ENCODE results near the gene PRDM16. TPM values are rescaled to one million over a fixed set of nuclear protein-coding genes. Genes with fewer than 3 reads are reported as not detected.

Gene PRDM16
- total RNA-seq, 4 donors from 2014 or later, result 0.41 to 0.95 TPM; not detected in 2

GRCh38 chr1:3219005-3219790 lies 150.2 kb downstream of the PRDM16 start:
- DNase-seq, result peak; percentile 36

DNA sequence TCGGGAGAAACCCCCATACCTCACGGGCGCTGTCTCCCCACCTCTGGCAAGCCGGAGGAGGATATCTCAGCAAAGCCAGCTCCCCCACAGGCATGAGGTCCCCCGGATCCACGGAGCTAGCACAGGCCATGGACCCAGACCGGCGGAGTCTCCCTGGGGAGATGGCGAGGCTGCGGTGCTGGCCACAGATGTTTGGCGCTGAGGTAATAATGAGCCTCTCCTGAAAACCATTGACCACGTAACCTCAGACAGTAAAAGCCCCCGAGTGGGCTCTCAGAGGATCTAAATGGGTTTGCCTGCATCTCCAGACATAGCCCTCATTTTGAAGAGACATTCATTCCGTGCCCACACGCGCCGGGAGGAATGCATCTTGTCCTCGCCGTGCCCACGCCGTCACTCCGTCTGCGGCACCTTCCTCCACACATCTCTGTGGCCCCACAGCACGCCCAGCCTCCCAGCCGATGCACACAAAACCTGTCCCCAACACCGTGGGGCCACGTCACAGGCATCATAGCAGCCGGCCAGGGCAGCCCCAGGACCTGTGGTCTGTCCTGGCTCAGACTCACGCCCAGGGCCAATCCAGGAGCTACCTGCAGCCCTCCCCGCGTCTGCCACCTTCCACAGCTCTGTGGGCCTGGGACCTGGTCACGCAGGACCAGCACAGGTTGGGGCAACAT lies 150.9 kb downstream of the PRDM16 start:
- no peak overlapping the region for H3K4me3 ChIP-seq
- in situ Hi-C loops (cut with MboI; ENCODE audit: low pct_ligation_motif_present in 1 of 4, low pct_unique_long_range_greater_than_20kb in 1 of 4, low sequenced_read_pairs in 3 of 4), result no loop called here

More at GRCh38 chr1:3219005-3219790, 150.2 kb downstream of the PRDM16 start:
- no peak for TF ChIP-seq POLR2AphosphoS5 (IDR thresholded peaks at IDR 0.05)
- no peak for TF ChIP-seq POLR2A (IDR thresholded peaks at IDR 0.05)
- TF ChIP-seq EP300 (IDR thresholded peaks at IDR 0.05; ENCODE audit: low read depth), result no peak
- Histone ChIP-seq H3K9me3 (no peaks in the 10 kb centered on the region), H3K27ac (peak overlapping the region in 2 of 4 donors; percentile 17 to 34), H3K4me3 (no peak overlapping the region), H3K4me1 (peaks cover 5 to 42% (median 22%) of the 10 kb centered on the region in 4 donors), H3K27me3 (no peaks in the 10 kb centered on the region), H3K36me3 (no peaks in the 10 kb centered on the region)
- in situ Hi-C loops (cut with MboI; ENCODE audit: low pct_ligation_motif_present in 1 of 4, low pct_unique_long_range_greater_than_20kb in 1 of 4, low sequenced_read_pairs in 3 of 4) (no loop called here), intact Hi-C loops (cut with DNase I; ENCODE audit: low total_unique reads) (no loop called here)
- 41 to 49% methylated on average over 5 to 35 of the region's 37 CpGs for WGBS, 2 donors (ENCODE audit: low coverage in 1 of 2)

GRCh38 chr1:3221112-3222041 lies 152.4 kb downstream of the PRDM16 start:
- H3K27ac ChIP-seq, result peak overlapping the region in 1 of 4 donors; percentile 71
- no peaks in the 10 kb centered on the region for H3K36me3 ChIP-seq
- H3K4me1 ChIP-seq, result peaks cover 5 to 42% (median 22%) of the 10 kb centered on the region in 4 donors
- no peak overlapping the region for H3K4me3 ChIP-seq
- TF ChIP-seq POLR2AphosphoS5 (IDR thresholded peaks at IDR 0.05) (no peak), CTCF (IDR thresholded peaks at IDR 0.05) (no peak), EP300 (IDR thresholded peaks at IDR 0.05; ENCODE audit: low read depth) (no peak), POLR2A (IDR thresholded peaks at IDR 0.05) (no peak)
- in situ Hi-C loops (cut with MboI; ENCODE audit: low pct_ligation_motif_present in 1 of 4, low pct_unique_long_range_greater_than_20kb in 1 of 4, low sequenced_read_pairs in 3 of 4) (no loop called here), intact Hi-C loops (cut with DNase I; ENCODE audit: low total_unique reads) (no loop called here)
- 53 to 61% methylated on average over 9 to 24 of the region's 24 CpGs for WGBS, 2 donors (ENCODE audit: low coverage in 1 of 2)
- H3K27me3 ChIP-seq, result no peaks in the 10 kb centered on the region
- H3K9me3 ChIP-seq, result no peaks in the 10 kb centered on the region
- DNase-seq, result no peak

More for the DNA sequence above, 150.9 kb downstream of the PRDM16 start:
- H3K9me3 ChIP-seq, result no peaks in the 10 kb centered on the region
- WGBS, 2 donors (ENCODE audit: low coverage in 1 of 2), result 79% methylated on average over 30 of the region's 32 CpGs; no CpG with 5 or more reads in 1 of the 2 donors
- intact Hi-C loops (cut with DNase I; ENCODE audit: low total_unique reads), result no loop called here
- peaks cover 5 to 42% (median 22%) of the 10 kb centered on the region in 4 donors for H3K4me1 ChIP-seq
- TF ChIP-seq POLR2A (IDR thresholded peaks at IDR 0.05), result no peak
- no peak for DNase-seq
- H3K27me3 ChIP-seq, result no peaks in the 10 kb centered on the region
- H3K27ac ChIP-seq, result peak overlapping the region in 2 of 4 donors; percentile 17 to 34
- no peaks in the 10 kb centered on the region for H3K36me3 ChIP-seq

GRCh38 chr1:3222042-3222692 lies 153.2 kb downstream of the PRDM16 start:
- peak overlapping the region; percentile 24 to 71 (median 31) for H3K27ac ChIP-seq
- H3K4me1 ChIP-seq, result peaks cover 5 to 42% (median 20%) of the 10 kb centered on the region in 4 donors
- H3K9me3 ChIP-seq, result no peaks in the 10 kb centered on the region
- intact Hi-C loops (cut with DNase I; ENCODE audit: low total_unique reads), result no loop called here
- peaks cover under 1% of the 10 kb centered on the region for H3K27me3 ChIP-seq
- in situ Hi-C loops (cut with MboI; ENCODE audit: low pct_ligation_motif_present in 1 of 4, low pct_unique_long_range_greater_than_20kb in 1 of 4, low sequenced_read_pairs in 3 of 4), result no loop called here
- H3K4me3 ChIP-seq, result no peak overlapping the region
- DNase-seq, result peak; percentile 58
- no peak for TF ChIP-seq EP300 (IDR thresholded peaks at IDR 0.05; ENCODE audit: low read depth)
- TF ChIP-seq CTCF (IDR thresholded peaks at IDR 0.05), result no peak
- TF ChIP-seq POLR2A (IDR thresholded peaks at IDR 0.05), result peak; percentile 15
- 0 to 26% methylated on average over 1 to 16 of the region's 16 CpGs for WGBS, 2 donors (ENCODE audit: low coverage in 1 of 2)
- H3K36me3 ChIP-seq, result no peaks in the 10 kb centered on the region
